MM.1S (cell line): ENCODE results near the gene ALG11.

Source experiments
- DNase-seq: peaks from one replicate; pipeline ENCODE4 v3.0.0-alpha.2; 2015
- H2AFZ ChIP-seq: fragments of 300-600 bp; sonication (generic); 2 replicates; pipeline ENCODE4 v1.6.0; 2016; ENCODE audit warnings: antibody characterized with exemption, low read length
- H3F3A ChIP-seq: fragments of 300-600 bp; sonication (generic); 2 replicates; pipeline ENCODE4 v1.6.1; 2016; ENCODE audit warnings: mild to moderate bottlenecking, antibody characterized with exemption, low read length, moderate library complexity, mixed read lengths; ENCODE audit not compliant: insufficient read depth
- H3K27ac ChIP-seq: fragments of 300-600 bp; sonication (generic); 2 replicates; pipeline ENCODE4 v1.5.1; 2016; ENCODE audit warnings: mild to moderate bottlenecking, low read length
- H3K27me3 ChIP-seq: fragments of 300-600 bp; sonication (generic); replicated peaks from 2 replicates; pipeline ENCODE4 v1.6.0; 2016; ENCODE audit warnings: low read length; ENCODE audit not compliant: insufficient read depth
- H3K36me3 ChIP-seq: fragments of 300-600 bp; sonication (generic); replicated peaks from 2 replicates; pipeline ENCODE4 v1.6.1; 2016; ENCODE audit warnings: mild to moderate bottlenecking, low read length, mixed read lengths; ENCODE audit not compliant: insufficient read depth
- H3K4me1 ChIP-seq: fragments of 300-600 bp; sonication (generic); 2 replicates; pipeline ENCODE4 v1.6.1; 2016; ENCODE audit warnings: low read length, mixed read lengths
- H3K4me2 ChIP-seq: fragments of 300-600 bp; sonication (generic); 2 replicates; pipeline ENCODE4 v1.6.0; 2016; ENCODE audit warnings: low read depth, low read length
- H3K4me3 ChIP-seq: fragments of 300-600 bp; sonication (generic); 2 replicates; pipeline ENCODE4 v1.5.1; 2016; ENCODE audit warnings: low read length, mixed read lengths
- H3K79me2 ChIP-seq: fragments of 300-600 bp; sonication (generic); 2 replicates; pipeline ENCODE4 v1.6.1; 2016; ENCODE audit warnings: mixed run types, low read length, mixed read lengths
- H3K9ac ChIP-seq: fragments of 300-600 bp; sonication (generic); 2 replicates; pipeline ENCODE4 v1.6.1; 2016; ENCODE audit warnings: low read length, mixed read lengths
- H3K9me2 ChIP-seq: fragments of 300-600 bp; sonication (generic); replicated peaks from 2 replicates; pipeline ENCODE4 v1.6.1; 2016; ENCODE audit warnings: mild to moderate bottlenecking, low read length, mixed read lengths; ENCODE audit not compliant: insufficient read depth
- H3K9me3 ChIP-seq: fragments of 300-600 bp; sonication (generic); replicated peaks from 2 replicates; pipeline ENCODE4 v1.6.1; 2016; ENCODE audit warnings: mild to moderate bottlenecking, low read length, mixed read lengths; ENCODE audit not compliant: insufficient read depth
- H4K20me1 ChIP-seq: fragments of 300-600 bp; sonication (generic); 2 replicates; pipeline ENCODE4 v1.6.1; 2016; ENCODE audit warnings: mild to moderate bottlenecking, low read length, moderate library complexity, mixed read lengths; ENCODE audit not compliant: insufficient read depth
- CTCF ChIP-seq: fragments of 300-600 bp; sonication (generic); IDR thresholded peaks from 2 replicates; pipeline ENCODE4 v1.5.1; 2016; ENCODE audit warnings: antibody characterized with exemption, low read length, mixed read lengths
- EZH2 ChIP-seq: fragments of 300-600 bp; sonication (generic); optimal IDR thresholded peaks from 2 replicates; pipeline ENCODE3; 2017; ENCODE audit warnings: low read depth, mild to moderate bottlenecking, antibody characterized with exemption, low read length, mixed read lengths
- EZH2phosphoT487 ChIP-seq: fragments of 300-600 bp; sonication (generic); IDR thresholded peaks from 2 replicates; pipeline ENCODE4 v1.6.1; 2018; ENCODE audit warnings: antibody characterized with exemption, low read length

The ALG11 gene

GRCh38 chr13:52020191-52020590 lies 8.0 kb downstream of the ALG11 start:
- no peak overlapping the region for H3K27ac ChIP-seq
- H3K9ac ChIP-seq: no peak overlapping the region
- DNase-seq: no peak
- no peaks in the 10 kb centered on the region for H3K36me3 ChIP-seq
- H3K4me1 ChIP-seq: no peaks in the 10 kb centered on the region
- no peaks in the 10 kb centered on the region for H3K27me3 ChIP-seq
- no peaks in the 10 kb centered on the region for H3K9me2 ChIP-seq
- H3F3A ChIP-seq: no peaks in the 10 kb centered on the region
- no peak overlapping the region for H3K4me2 ChIP-seq
- H3K9me3 ChIP-seq: no peaks in the 10 kb centered on the region
- H2AFZ ChIP-seq: no peak overlapping the region
- H3K79me2 ChIP-seq: no peaks in the 10 kb centered on the region
- H3K4me3 ChIP-seq: no peak overlapping the region
- TF ChIP-seq CTCF (no peak), EZH2phosphoT487 (no peak), EZH2 (no peak)
- H4K20me1 ChIP-seq: no peaks in the 10 kb centered on the region

- DNase-seq: no peak
- Histone ChIP-seq H3K4me1 (no peaks in the 10 kb centered on the region), H3K9me3 (no peaks in the 10 kb centered on the region), H3K4me2 (no peak overlapping the region), H3K79me2 (no peaks in the 10 kb centered on the region), H4K20me1 (no peaks in the 10 kb centered on the region), H3K4me3 (no peak overlapping the region), H3K36me3 (no peaks in the 10 kb centered on the region), H3K27me3 (no peaks in the 10 kb centered on the region), H3K9me2 (no peaks in the 10 kb centered on the region), H3K27ac (no peak overlapping the region), H3K9ac (no peak overlapping the region), H2AFZ (no peak overlapping the region), H3F3A (no peaks in the 10 kb centered on the region)
- no peak for TF ChIP-seq EZH2
- no peak for TF ChIP-seq CTCF
- no peak for TF ChIP-seq EZH2phosphoT487
Observed at GRCh38 chr13:52022356-52022755, 10.2 kb downstream of the ALG11 start.

GRCh38 chr13:52024481-52024880 lies 12.3 kb downstream of the ALG11 start, which contains the start of gene UTP14C:
TSS of gene UTP14C (plus strand) at chr13:52024691. CDS start at chr13:52028805, 4,114 bp downstream.
- no peaks in the 10 kb centered on the region for H3K4me1 ChIP-seq
- H3K9ac ChIP-seq: no peak within 1 kb of the TSS
- no peaks in the 10 kb centered on the region for H3K79me2 ChIP-seq
- H4K20me1 ChIP-seq: no peaks in the 10 kb centered on the region
- H3K4me2 ChIP-seq: no peak within 1 kb of the TSS
- H3F3A ChIP-seq: no peaks in the 10 kb centered on the region
- H3K27me3 ChIP-seq: no peaks in the 10 kb centered on the region
- H3K36me3 ChIP-seq: no peaks in the 10 kb centered on the region
- H3K27ac ChIP-seq: no peak within 1 kb of the TSS
- H3K9me3 ChIP-seq: no peaks in the 10 kb centered on the region
- H3K4me3 ChIP-seq: no peak within 1 kb of the TSS
- no peaks in the 10 kb centered on the region for H3K9me2 ChIP-seq
- no peak within 1 kb of the TSS for H2AFZ ChIP-seq
- no peak for DNase-seq
- TF ChIP-seq EZH2phosphoT487: no peak
- TF ChIP-seq CTCF: no peak
- no peak for TF ChIP-seq EZH2
